ENCODE results near the gene WIPF3. TPM values are rescaled to one million over a fixed set of nuclear protein-coding genes. Genes with fewer than 3 reads are reported as not detected.
A peak's percentile ranks its signal among the peaks of the same experiment; 100 is the strongest.

The WIPF3 gene
- total and polyA plus RNA-seq, 10 of the 15 experiments (the other 5 are each of a cell fraction or from before 2014, with no cell fraction given): 0.03 to 0.05 TPM; not detected in 8

- ATAC-seq (no peak), FAIRE-seq (peak; percentile 41), DNase-seq (ENCODE audit: low read depth, low spot score) (no peak)
- BruUV-seq (replicated peaks): no TSS peak
- ChIA-PET CTCF (interaction anchor here (0.6 to 4.2 kb wide), 6 partner anchors 8 to 211 kb away, joined by 3 to 42 read pairs (median 6); no protein-coding TSS in a partner anchor), POLR2A (no interaction called here), SMC1A (ENCODE audit: uncharacterized antibody, unreplicated experiment) (interaction anchor here (0.6 to 3.3 kb wide), 6 partner anchors 14 to 104 kb away, joined by 3 to 12 read pairs (median 4); partner anchors contain the start of gene FKBP14), RAD21 (ENCODE audit: unreplicated experiment) (interaction anchor here (1.2 to 1.3 kb wide), 2 partner anchors 32 to 103 kb away, joined by 3 to 4 read pairs; no protein-coding TSS in a partner anchor)
- H3K79me2 ChIP-seq (ENCODE audit: control insufficient read depth, insufficient read depth, low read length): peaks cover 3% of the 10 kb centered on the region; the same call in 1 of the 2 replicates
- no peak for TF ChIP-seq E2F8 (IDR thresholded peaks at IDR 0.05; ENCODE audit: low read depth, partially characterized antibody)
- no peak for TF ChIP-seq CHD4 (IDR thresholded peaks at IDR 0.05)
- no peak for TF ChIP-seq RELB (IDR thresholded peaks at IDR 0.05; ENCODE audit: low read depth)
- TF ChIP-seq BCL11A (IDR thresholded peaks at IDR 0.05; ENCODE audit: low read depth, low read length): no peak
- TF ChIP-seq NBN (IDR thresholded peaks at IDR 0.05): no peak
- no peak for TF ChIP-seq NRF1 (conservative IDR thresholded peaks at IDR 0.05; ENCODE audit: low read depth, low read length)
- TF ChIP-seq POU2F2 (IDR thresholded peaks at IDR 0.05; ENCODE audit: borderline replicate concordance, low read depth, low read length): no peak
- TF ChIP-seq RELA (IDR thresholded peaks at IDR 0.05; ENCODE audit: borderline replicate concordance, partially characterized antibody): no peak
- no peak for TF ChIP-seq HSF1 (IDR thresholded peaks at IDR 0.05; ENCODE audit: low read depth, low read length)
- no peak for TF ChIP-seq PBX3 (IDR thresholded peaks at IDR 0.05; ENCODE audit: insufficient replicate concordance, low read depth, low read length)
- TF ChIP-seq CBX3 (IDR thresholded peaks at IDR 0.05; ENCODE audit: borderline replicate concordance, low read depth): no peak
- TF ChIP-seq NFYB (IDR thresholded peaks at IDR 0.05; ENCODE audit: insufficient read depth, low read depth, low read length): no peak
- TF ChIP-seq BRCA1 (IDR thresholded peaks at IDR 0.05; ENCODE audit: low read depth, low read length): no peak
- no peak for TF ChIP-seq RBBP5 (conservative IDR thresholded peaks at IDR 0.05)
- no peak for TF ChIP-seq PAX8 (IDR thresholded peaks at IDR 0.05)
- no peak for TF ChIP-seq ZBED1 (IDR thresholded peaks at IDR 0.05; ENCODE audit: borderline replicate concordance)
- no peak for TF ChIP-seq KDM1A (IDR thresholded peaks at IDR 0.05; ENCODE audit: borderline replicate concordance)
- no peak for TF ChIP-seq ZSCAN29 (IDR thresholded peaks at IDR 0.05)
- no peak overlapping the region for H2AFZ ChIP-seq (ENCODE audit: control insufficient read depth, low read depth, low read length)
- peaks cover 17% of the 10 kb centered on the region for H3K4me1 ChIP-seq (ENCODE audit: control insufficient read depth, insufficient read depth, low read length)
- intact Hi-C loops (cut with micrococcal nuclease; ENCODE audit: unreplicated experiment): no loop called here
- no peak overlapping the region for H3K4me2 ChIP-seq (ENCODE audit: control insufficient read depth, insufficient read depth)
- in situ Hi-C loops (cut with MboI): no loop called here
- H3K4me3 ChIP-seq: no peak overlapping the region
- no peak overlapping the region for H3K9ac ChIP-seq (ENCODE audit: control insufficient read depth, insufficient read depth, low read length)
- H3K36me3 ChIP-seq (ENCODE audit: control insufficient read depth in 2 of 2, insufficient read depth in 2 of 2, low read length in 1 of 2): no peaks in the 10 kb centered on the region; a peak in 1 of 4 replicates
- WGBS (ENCODE audit: insufficient coverage, insufficient replicate concordance, low lambda C conversion rate, missing lambda C conversion rate): 79% methylated on average over 8 of the region's 8 CpGs
- no peaks in the 10 kb centered on the region for H3K27me3 ChIP-seq (replicated peaks in 1 of 2; ENCODE audit: control insufficient read depth in 2 of 2, insufficient read depth in 2 of 2, low read length in 1 of 2)
- H4K20me1 ChIP-seq (ENCODE audit: control insufficient read depth, insufficient read depth): no peaks in the 10 kb centered on the region
- H3K27ac ChIP-seq (ENCODE audit: control insufficient read depth, insufficient read depth): no peak overlapping the region
- no peaks in the 10 kb centered on the region for H3K9me3 ChIP-seq (replicated peaks; ENCODE audit: control insufficient read depth, insufficient read depth, low read length)
These were observed 152.5 kb downstream of the WIPF3 start for GRCh38 chr7:29958667-29959358.

Data from GM12878 (cell line).